HG03442 (cell line): ENCODE data around the gene FN3K.
"Not testable (repeated sequence)": the region's sequence is repeated elsewhere in the genome, so short reads cannot be mapped to it uniquely, and the experiment has no call there.

Source experiments
- ATAC-seq: cut with Tn5 transposase; IDR thresholded peaks from one replicate; pipeline ENCODE4 v1.9.1; 2021; ENCODE audit warnings: mild to moderate bottlenecking, moderate library complexity; ENCODE audit not compliant: unreplicated experiment

Gene FN3K

GRCh38 chr17:82772026-82772425 is 36.6 kb downstream of the FN3K start:
- no peak for ATAC-seq

DNA sequence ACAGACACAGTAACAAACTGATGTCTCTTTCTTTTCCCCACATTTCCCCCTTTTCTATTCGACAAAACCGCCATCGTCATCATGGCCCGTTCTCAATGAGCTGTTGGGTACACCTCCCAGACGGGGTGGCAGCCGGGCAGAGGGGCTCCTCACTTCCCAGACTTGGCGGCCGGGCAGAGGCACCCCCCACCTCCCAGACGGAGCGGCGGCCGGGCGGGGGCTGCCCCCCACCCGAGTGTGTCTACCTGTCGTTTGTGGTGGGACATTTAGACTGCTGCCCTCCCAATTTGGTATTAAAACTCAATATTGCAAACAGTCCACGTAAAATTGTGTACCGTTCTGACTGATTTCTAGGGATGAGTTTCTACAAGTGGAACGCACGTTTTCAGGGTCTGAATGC is 39.0 kb downstream of the FN3K start:
- not testable (repeated sequence) for ATAC-seq

DNA sequence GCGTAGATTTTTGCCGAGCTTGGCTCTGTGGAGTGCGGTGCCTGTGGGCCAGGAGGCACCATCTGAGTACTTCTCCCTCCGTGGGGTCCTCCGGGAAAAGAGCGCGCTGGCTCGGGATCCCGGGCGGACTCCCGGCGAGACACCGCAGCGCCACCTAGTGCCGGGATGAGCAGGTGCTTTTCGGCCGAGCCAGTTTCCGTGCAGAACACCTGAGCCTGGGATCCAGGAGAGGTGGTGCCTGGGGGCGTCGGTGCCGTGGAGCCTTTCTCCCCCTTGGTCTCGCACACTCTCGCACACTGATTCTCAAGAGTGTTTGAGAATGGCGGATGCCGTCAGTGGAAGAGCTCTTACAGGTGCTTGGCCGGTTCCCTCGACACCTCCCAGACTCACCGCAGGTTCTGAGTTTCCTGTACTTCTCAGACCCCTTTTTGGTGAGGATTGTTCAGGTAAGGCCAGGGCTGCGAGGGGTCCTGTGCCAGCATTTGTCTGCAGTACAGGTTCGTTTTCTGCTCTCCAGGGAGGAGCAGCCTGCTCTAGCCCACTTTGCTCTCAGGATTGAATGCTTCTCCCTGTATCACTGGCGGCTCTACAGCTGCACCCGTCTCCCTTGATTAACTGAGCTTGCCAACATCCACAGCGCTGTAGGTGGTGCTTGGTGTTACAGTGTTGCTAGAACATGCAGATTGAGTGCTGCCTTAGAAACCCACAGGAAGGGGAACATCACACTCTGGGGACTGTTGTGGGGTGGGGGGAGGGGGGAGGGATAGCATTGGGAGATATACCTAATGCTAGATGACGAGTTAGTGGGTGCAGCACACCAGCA is 39.8 kb downstream of the FN3K start:
- no peak for ATAC-seq

- no peak for ATAC-seq
Measured at GRCh38 chr17:82776454-82776853, 41.0 kb downstream of the FN3K start.

DNA sequence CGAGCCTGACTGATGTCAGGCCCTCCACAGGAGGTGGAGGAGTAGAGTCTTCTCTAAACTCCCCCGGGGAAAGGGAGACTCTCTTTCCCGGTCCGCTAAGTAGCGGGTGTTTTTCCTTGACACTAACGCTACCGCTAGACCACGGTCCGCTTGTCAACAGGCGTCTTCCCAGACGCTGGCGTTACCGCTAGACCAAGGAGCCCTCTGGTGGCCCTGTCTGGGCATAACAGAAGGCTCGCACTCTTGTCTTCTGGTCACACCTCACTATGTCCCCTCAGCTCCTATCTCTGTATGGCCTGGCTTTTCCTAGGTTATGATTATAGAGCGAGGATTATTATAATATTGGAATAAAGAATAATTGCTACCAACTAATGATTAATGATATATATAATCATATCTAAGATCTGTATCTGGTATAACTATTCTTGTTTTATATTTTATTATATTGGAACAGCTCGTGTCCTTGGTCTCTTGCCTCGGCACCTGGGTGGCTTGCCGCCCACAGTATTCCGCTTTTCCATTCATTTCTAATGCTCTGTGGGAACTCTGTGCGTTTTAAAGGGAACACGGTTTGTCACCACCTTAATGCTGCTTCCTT is 42.5 kb downstream of the FN3K start:
- ATAC-seq, result not testable (repeated sequence)

DNA sequence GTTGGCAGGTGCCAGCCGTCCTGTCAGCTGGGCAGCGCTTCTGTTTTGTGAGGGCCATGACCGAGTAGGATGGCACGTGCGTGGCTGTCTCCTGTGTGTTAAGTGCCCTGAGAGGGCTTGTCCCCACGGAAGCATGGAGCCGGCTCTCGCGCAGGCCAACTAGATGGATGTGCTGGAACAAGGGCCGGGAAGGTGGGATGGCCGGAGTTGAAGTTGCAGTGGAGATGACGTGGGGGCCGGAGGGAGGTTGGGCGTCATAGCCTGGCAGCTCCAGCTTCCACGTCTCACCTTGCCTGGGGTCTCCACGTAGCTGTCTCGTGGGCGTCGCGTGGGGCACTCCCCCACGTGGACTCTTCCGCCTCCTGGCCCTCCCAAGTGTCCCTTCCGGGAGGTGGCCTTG is 44.1 kb downstream of the FN3K start:
- no peak for ATAC-seq

GRCh38 chr17:82780195-82780594 is 44.8 kb downstream of the FN3K start:
- ATAC-seq, result no peak

DNA sequence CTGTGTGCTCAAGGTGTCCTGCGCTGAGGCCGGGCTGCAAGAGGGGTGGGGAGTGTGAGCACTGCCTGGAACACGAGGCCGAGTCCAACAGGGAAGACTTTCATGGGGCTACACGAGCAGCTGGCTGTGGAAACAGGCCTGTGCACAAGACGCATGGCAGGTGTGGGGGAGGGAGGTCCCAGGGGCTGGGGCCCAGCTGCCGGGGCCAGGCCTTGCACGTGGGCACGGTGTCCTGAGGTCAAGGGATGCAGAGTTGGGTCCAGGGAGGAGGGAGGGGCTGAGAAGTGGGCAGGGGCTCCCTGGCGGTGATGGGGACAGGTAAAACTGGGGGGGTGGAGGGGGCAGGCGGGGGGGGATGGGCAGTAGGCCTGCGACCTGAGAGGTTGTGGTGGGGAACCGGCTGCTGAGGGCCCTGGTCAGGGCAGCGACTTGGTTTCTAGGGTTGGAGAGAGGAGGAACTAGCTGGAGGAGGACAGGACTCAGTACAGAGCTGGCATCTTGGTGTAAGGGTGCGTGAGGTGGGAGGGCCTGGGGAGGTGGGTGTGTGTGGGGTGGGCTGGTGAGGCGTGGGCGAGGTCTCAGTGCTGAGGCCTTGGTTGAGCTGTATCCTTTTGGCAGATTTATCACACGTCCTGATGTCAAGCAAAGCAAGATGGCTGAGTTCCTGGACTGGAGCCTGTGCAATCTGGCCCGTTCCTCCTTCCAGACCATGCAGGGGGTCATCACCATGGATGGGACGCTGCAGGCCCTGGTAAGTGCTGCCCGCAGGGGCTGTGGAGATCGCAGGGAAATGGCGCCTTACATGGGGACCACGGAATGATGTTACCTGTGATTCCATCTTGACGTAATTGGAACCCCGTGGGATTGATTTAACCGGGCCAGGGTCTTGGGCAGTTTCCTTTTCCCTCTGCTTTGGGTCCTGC is 45.8 kb downstream of the FN3K start:
- no peak for ATAC-seq

DNA sequence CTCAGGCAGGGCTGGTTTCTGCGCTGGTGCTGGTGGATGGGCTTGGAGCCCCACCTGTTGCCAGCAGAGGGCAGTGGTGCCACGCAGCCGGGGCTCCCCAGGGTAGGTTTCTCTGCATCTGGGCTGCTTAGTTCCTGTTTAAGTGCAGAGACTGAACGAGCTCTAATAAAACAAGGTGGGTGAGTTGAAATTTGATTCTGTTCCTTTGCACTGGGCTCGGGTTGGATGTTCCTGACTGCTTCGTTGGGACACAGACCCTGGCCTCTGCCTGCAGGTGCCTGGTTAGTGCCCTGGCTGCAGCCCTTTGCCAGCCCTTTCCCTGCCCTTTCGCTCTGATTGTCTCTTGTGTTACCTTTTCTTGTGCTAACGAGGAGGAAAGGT is 46.5 kb downstream of the FN3K start:
- ATAC-seq, result no peak

- ATAC-seq, result no peak
Measured at GRCh38 chr17:82782657-82783207, 47.3 kb downstream of the FN3K start.

GRCh38 chr17:82783498-82783897 is 48.1 kb downstream of the FN3K start:
- no peak for ATAC-seq

DNA sequence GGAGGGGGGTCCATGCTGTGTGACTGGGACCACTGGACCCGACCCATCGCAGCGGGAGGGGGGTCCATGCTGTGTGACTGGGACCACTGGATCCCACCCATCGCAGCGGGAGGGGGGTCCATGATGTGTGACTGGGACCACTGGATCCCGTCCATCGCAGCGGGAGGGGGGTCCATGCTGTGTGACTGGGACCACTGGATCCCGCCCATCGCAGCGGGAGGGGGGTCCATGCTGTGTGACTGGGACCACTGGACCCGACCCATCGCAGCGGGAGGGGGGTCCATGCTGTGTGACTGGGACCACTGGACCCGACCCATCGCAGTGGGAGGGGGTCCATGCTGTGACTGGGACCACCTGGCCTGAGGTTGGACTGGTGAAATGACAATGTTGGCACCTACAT is 50.2 kb downstream of the FN3K start:
- ATAC-seq, result not testable (repeated sequence)

DNA sequence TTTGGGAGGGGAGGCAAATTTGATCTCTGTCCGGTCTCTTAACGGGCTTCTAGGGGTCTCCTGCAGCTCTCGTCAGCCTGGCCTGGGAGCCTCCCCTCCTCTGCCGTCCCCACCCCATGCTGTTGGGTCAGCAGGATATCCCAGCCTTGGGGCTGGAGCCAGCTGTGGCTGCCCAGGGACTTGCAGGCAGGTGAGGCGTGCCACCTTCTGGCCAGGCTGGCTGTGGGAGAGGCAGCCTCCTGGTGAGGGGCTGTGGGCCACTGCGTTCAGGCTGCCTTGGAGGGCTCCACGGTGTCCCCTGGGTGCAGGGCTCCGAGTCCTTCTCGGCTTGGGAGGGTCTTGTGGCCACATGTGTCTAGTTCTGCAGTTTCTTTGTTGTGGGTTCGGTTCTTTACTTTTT is 51.0 kb downstream of the FN3K start:
- no peak for ATAC-seq

GRCh38 chr17:82787081-82787848 is 51.9 kb downstream of the FN3K start:
- ATAC-seq, result no peak

DNA sequence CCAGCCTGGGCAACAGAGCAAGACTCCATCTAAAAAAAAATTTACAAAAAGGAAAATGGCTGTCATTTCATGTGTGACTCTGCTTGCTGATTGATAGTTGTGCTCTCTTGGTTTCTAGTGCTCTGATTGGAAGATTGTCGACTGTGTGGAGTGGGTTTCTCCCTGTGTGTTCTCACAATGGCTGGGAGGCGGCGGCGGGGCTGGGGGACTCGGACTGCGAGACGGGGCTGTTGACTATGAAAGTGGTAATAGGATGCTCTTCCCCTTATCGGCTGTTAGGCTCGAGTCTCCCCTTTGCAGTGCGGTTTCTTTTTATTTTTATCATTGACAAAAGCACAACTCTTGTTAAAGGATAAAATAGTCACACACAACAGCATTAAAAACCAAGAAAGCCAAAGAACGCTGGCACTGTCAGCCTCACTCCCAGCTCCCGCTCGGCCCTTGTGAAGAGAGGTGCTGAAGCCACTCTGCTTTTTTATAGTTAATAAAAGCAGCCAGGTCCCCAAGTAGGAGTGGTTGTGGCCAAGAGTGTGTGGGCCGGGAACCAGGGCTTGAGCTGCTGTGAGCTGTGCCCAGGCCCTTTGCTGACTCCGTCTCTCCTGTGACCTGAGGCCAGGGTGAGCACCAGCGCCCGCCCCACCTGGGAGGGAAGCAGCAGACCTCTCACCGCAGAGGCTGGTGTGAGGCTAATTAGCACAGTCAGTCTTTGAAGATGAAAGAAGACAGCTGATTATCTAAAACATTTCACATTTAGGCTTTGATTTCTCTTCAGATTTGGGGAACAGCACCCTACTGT is 53.0 kb downstream of the FN3K start:
- no peak for ATAC-seq

DNA sequence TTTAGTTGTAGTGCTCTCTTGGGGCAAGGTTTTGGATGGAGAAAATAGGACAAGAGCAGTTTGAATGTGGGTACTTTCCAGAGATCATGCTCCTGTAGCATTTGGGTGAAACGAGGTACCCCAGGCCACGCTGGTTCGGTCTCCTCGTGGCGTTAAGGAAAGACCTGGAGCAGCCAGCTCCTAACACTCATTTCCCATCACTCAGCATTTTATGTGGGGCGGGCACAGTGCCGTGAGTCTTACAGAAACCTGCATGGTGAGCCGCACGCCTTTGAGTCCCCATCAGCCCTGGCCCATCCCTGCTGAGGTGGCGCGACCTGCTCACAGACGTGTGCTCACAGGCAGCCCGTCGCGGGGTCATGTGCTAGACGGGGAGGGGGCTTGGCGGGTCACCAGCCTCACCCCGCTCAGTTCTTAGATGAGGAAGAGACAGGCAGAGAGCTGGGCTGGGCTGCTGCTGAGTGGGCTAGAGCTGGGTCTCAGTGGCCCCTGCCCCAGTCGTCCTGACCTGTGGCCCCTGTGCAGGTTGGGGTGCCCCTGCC is 53.7 kb downstream of the FN3K start:
- no peak for ATAC-seq

DNA sequence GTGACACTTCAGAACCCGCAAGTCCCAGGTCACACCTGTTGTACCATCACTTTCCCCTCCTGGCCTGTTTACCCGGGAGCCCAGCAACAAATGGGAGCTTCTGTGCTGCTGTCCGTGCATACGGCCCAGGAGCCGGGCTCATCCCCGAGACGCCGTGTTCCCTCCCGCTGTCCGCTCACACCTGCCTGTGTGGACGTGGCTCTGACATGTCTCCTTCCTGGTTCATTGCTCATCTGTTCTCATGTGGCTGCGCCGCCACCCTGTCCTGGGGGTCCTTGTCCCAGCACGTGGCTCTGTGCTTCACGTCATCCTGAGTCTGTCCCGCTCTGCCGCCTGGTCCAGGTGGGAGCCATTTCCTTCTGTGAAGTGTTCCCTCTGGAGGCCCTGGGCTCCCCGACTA is 54.4 kb downstream of the FN3K start:
- no peak for ATAC-seq

DNA sequence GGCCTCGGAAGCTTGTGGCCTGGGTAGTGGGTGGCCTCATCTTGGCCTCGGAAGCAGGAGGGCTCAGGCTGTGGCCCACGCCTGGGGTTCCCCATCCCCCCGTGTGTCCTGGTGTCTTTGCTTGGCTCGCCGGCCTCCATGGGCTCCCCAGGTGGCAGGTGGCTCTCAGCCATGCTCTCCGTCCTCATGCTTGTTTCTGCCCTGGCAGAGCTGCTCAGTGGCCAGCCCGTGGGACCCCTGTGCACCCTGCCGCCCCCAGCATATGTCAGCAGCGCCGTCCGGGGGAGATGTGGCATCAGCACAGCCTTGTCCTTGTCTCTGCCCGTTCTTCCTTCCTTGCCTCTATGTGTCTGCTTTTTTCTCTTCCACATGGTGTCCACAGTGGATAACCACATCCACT is 55.0 kb downstream of the FN3K start:
- ATAC-seq, result no peak

DNA sequence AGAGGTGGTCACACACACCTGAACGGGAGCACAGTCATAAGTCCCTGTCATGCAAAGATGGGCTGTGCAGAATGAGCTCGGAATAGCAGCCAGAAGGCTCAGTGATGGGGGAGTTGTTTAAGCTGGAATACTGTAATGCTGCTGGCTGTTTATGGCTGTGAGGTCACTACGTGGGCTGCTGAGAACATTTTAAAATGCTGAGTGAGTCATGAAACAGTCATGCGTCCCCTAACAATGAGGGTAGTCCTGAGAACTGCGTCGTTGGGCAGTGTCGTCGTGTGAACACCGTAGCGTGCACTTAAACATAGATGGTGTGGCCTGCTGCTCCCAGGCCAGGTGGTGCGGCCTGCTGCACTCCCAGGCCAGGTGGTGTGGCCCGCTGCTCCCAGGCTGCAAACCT is 56.1 kb downstream of the FN3K start:
- ATAC-seq, result no peak
